NCI-H2227 treated with DMSO at 0.1 percent for 48 hours (cell line): ENCODE data around the gene CDKN1C.

Source experiments
- DNase-seq: peaks from one replicate; lab custom pipeline; 2025; lab: John Stamatoyannopoulos, UW

Gene CDKN1C

GRCh38 chr11:2869561-2870427 is 15.8 kb downstream of the CDKN1C start:
- no peak for DNase-seq

- no peak for DNase-seq
Observed at GRCh38 chr11:2869134-2869526, 16.4 kb downstream of the CDKN1C start.

GRCh38 chr11:2868506-2869133 is 17.0 kb downstream of the CDKN1C start:
- no peak for DNase-seq

DNA sequence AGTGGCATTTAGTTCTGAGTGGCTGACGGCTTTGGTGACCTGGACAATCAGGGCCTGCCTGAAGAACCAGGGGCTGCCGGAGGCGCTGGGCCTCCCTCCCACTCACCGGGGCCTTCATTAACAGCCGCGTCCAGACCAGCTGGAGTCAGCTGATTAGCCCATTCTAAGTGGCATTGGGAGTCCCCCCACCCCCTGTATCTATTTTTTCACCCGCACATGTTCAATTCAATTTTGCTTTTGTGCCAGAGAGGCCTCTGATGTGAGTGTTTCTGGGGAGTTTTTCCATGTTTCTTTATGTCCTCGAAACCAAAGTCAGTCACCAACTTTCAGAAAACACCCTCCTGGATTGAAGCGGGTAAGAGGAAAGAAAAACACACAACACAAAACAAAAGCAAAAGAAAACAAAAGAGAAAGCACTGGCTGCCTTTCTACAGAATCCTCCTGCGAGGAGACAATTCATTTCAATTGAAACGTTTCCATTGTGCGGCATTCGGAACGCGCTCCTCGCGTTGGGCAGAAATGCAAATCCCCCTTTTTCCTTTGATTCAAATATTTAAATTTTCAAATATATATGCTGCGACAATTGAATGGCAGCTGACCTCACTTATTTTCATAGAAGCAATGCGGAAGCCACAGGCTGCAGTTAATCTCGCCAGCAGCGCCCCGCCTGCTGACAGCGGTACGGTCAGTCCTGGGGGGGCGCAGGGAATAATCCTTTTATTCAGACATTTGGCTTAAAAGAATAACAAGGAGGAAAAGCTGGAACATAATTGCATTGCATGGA is 17.7 kb downstream of the CDKN1C start:
- no peak for DNase-seq

- DNase-seq, result no peak
Observed at GRCh38 chr11:2867142-2867541, 18.4 kb downstream of the CDKN1C start.

DNA sequence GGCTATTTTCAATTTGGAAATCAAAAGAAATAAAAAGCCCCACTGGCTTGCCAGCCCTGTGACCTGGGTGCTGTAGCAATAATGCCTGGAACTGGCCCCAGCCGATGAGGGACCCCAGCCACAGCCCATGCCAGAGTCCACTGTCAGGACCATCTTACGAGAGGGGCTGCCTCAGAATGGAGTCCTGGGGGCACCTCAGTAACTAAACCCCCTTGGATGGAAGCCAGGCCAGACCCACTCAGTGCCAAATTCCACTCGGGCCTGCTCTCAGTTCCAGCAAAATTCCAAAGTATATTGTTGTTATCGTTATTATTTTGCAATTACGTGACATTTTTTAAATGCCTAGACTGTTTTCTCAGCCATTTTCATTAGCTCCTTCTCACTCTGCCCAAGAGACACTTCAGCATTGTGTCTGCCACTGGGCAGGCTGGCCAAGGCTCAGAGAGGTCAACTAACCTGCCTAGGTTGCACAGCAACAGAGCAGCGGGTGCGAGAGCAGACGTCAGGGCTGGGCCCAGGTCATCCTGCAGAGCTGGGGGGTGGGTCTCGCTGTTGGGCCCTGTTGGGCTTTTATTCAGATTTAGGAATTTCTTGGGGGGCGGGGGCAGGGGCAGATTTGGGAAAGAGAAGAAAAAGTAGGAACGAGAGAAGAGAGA is 19.5 kb downstream of the CDKN1C start:
- no peak for DNase-seq

GRCh38 chr11:2864901-2865300 is 20.7 kb downstream of the CDKN1C start:
- DNase-seq, result no peak

DNA sequence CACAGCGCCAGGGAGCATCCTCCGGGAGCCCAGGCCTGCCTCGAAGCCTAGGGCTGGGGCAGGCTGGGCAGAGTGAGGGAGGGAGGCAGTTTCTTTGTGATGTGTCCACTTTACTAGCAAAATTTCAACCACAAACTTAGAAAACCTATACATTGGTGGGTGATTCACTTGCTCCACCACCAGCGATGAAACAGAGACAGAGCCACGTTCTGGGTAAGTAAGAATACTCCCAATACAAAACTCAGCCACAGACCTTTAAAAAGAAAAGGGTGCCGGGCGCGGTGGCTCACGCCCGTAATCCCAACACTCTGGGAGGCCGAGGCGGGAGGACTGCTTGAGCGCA is 22.3 kb downstream of the CDKN1C start:
- no peak for DNase-seq

DNA sequence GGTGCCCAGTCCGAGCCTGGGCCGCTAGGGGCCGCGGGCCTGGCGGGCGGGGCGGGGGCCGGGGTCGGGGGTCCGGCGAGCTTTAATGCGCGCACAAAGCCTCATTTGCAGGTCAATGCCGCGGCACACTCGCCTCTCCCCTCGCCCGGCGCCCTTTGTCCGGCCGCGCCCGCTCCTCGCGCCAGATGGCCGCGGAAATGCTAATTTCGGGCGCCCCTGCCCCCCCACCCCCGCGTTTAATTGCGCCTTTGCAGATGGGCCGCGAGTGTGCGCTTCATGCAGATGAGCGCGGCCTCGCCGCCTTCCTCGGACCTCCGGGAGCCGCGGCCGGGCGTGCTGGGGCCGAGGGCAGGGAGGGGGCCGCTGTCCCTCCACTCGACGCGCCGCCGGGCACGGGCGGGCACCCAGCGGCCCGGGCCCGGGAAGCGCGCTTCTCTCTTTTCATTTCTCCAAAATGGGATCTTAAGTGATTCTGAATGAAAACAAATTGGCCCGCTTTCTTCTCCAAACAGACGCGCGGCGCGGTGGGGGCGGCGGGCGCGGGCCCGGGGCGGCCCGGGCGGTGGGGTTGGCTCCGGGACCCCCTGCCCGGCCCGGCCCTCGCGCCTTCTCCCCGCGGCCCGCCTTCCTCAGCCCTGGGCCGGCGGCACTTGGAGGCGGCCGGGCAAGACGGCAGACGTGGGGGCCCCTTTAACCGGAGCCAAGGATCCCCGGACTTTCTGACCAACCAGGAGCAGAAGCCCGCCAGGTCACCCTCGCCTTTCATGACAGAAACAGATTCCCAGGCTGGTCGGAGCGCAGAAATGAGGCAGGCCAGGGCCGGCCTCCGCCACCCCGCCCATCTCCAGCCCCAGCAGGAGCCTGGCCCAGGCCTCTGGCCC is 22.9 kb downstream of the CDKN1C start:
- DNase-seq, result no peak

GRCh38 chr11:2860636-2861035 is 24.9 kb downstream of the CDKN1C start:
- DNase-seq, result no peak

GRCh38 chr11:2859699-2860037 is 25.9 kb downstream of the CDKN1C start:
- no peak for DNase-seq

DNA sequence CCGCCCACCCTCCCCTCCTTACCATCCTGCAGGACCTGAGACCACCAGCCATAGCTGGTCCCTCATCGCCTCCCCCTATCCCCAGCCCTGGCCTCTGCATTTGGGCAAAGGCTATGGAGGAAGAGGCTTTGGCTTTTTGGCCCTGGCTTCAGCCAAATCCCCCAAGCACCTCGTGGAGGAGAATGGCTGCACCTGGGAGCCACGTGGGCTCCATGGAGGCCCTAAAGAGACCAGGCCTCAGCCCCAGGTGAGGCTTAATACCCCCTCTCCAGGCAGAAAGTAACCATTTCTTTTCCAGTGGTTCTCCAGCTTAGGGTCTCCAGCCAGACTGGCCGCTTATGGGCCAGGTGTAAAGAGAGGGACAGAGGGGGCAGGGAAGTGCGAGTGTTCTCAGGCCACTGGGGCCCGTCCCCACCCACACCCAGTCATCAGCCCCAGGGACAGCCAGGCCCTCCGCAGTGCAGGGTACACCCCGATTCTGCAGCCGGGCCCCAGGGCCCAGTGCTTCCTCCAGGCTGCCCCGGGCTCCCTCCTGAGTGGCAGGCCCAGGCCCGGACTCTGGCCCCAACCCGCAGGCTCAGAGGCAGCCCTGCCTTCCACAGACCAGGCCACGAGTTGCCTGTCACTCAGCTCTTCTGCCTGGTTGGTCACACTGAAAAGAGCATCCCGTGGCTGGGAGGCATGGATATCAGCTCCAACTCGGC is 26.4 kb downstream of the CDKN1C start:
- no peak for DNase-seq

GRCh38 chr11:2857918-2858317 is 27.7 kb downstream of the CDKN1C start:
- DNase-seq, result no peak

DNA sequence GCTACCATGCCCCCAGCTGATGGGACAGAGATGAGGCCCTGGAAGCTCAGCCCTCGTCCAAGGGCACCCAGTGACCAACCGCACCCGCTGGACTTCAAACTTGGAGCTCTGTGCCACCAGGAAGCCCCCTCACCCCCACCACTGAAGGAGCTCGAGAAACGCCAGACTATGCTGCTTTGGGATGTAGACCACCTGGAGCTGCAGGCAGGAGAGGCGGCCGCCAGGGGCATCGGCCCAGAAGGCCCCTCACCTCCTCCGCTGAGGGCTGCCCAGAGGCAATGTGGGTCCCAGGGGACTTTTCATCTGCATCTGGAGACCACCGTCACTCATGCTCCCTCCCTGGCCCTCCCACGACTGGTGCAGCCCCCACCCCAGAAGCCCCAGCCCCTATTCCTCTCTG is 28.3 kb downstream of the CDKN1C start:
- no peak for DNase-seq

DNA sequence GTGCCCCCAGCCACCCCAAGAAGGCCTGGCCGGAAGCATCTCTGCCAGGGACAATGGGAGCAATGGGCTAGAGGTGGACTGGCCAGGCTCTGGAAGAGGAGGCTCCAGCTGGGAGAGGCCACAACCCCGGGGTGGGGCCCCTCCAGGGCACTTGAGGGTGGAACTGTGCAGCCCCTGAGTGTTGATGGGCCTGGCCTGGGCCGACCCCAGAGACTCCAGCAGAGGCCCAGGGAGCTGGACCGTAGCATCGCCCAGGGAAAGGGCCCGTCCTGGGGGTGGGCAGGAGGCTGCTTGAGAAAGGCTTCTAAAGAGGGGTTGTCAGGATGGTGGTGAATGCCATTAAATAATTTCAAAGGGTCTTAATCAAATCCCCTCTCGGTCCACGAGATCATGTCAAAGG is 30.4 kb downstream of the CDKN1C start:
- DNase-seq, result no peak

DNA sequence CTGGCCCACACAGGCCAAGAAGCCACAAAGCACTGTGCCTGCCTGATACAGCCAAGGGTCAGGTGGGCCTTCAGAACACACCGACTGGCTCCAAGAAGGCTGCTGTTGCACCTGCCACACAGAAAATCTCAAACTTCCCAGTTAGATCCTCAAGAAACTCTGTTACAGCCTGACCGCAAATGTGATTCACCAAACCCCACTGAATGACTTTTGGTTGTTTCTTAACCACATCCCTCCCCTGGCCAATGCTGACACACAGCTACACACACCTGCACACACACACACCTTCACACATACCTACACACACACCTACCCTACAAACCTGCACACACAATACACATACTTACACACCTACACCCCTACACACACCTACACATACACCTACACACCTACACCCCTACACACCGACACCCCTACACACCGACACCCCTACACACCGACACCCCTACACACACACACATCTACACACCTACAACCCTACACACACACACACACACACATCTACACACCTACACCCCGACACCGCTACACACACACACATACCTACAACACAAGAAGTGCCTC is 31.5 kb downstream of the CDKN1C start:
- DNase-seq, result no peak

DNA sequence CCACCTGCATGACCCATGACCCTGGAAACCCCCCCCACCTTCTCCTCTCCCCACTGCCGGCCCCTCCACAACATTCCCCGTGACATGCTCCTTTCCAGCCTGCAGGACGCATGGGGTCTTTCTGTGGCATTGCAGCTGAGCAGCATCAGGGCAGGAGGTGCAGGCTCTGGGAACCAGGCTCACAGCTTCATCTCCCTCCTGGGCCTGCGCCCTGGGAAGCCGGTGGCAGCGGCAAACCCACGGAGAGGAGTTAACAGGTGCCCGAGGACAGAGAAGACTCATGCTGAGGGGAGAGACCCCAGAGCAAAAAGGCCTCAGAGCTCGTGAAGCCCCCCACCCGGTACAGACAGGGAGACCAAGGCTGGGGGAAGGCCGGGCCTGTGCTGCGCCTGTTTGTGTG is 32.2 kb downstream of the CDKN1C start:
- no peak for DNase-seq

DNA sequence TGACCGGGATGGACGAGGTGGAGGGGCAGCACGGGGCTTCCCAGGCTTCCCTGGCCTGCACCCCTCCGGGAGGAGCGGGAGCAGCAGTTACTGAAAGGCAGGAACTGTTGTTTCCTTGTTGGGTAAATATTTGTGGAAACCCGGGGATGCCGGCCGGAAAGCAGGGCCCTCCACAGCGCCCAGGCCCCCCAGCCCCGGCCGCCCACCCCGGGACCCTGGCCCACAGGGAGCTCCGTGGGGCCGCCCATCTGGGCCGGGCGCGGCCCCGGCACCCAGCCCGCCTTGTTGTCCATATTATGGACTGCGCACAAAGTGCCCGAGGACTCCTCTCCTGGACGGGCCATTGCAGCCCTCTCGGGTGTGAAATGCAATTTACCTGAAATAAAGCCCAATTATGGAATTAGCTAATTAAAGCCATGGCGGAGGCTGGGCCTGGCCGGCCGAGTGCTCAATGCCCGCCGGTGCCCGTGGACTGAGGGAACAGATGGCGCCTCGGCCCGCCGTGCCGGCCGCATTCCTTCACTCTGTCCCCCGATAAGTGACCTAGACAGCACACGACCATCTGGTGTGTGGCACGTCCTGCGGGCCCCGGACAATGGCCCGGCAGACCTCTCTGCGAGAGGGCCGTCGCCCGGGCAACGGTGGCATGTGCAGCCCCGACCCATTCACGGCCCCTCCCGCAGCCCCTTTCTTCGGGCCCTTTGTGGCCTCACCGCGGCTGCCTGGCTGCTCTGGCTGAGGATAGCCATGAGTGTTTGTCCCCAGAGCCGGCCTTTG is 35.4 kb downstream of the CDKN1C start:
- DNase-seq, result no peak

DNA sequence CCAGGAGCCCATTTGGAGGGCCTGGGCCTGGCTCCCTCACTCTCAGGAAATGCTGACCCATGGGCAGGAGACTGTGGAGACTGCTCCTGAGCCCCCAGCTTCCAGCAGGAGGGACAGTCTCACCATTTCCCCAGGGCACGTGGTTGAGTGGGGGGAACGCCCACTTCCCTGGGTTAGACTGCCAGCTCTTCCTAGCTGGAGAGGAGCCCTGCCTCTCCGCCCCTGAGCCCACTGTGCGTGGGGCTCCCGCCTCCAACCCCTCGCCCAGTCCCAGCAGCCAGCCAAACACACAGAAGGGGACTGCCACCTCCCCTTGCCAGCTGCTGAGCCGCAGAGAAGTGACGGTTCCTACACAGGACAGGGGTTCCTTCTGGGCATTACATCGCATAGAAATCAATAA is 37.1 kb downstream of the CDKN1C start:
- DNase-seq, result no peak

- DNase-seq, result no peak
Observed at GRCh38 chr11:2847561-2847960, 38.0 kb downstream of the CDKN1C start.
